ENCODE results near the gene CLEC14A.

DNA sequence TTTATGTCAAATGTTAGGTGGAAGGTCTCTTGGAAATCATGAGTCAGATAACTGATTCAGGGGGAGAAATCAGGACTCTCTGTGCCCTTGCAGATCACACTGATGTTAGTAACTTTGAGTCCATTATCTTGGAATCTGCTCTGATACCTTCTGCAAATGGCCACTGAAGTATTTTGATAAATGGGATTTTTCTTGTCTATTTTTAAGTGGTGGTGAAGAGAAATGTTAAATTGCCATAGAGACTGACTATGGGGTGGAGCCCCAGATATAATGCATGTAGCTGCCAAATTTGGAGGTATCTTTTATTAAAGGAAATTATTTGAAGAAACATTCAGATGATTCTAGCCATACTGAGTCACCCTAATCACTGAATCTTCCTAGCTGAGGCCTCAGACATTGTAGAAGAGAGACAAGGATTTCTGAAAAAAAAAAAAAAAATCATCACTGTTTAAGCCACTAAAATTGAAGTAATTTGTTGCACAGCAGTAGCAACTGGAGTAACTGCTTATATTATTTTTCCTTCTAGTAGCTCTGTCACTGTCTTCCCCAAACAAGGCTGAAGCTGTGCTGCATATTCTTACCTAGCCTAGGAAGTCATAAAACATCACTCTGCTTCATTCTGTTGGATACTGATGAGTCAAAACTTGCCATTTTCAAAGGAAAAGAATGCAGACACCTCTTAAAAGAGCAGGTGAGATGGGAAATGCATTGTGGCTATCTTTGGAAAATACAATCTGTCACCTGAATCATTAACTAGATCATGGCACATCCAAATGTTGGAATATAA lies 36.0 kb upstream of the CLEC14A start:
- TF ChIP-seq, protein P1, sequence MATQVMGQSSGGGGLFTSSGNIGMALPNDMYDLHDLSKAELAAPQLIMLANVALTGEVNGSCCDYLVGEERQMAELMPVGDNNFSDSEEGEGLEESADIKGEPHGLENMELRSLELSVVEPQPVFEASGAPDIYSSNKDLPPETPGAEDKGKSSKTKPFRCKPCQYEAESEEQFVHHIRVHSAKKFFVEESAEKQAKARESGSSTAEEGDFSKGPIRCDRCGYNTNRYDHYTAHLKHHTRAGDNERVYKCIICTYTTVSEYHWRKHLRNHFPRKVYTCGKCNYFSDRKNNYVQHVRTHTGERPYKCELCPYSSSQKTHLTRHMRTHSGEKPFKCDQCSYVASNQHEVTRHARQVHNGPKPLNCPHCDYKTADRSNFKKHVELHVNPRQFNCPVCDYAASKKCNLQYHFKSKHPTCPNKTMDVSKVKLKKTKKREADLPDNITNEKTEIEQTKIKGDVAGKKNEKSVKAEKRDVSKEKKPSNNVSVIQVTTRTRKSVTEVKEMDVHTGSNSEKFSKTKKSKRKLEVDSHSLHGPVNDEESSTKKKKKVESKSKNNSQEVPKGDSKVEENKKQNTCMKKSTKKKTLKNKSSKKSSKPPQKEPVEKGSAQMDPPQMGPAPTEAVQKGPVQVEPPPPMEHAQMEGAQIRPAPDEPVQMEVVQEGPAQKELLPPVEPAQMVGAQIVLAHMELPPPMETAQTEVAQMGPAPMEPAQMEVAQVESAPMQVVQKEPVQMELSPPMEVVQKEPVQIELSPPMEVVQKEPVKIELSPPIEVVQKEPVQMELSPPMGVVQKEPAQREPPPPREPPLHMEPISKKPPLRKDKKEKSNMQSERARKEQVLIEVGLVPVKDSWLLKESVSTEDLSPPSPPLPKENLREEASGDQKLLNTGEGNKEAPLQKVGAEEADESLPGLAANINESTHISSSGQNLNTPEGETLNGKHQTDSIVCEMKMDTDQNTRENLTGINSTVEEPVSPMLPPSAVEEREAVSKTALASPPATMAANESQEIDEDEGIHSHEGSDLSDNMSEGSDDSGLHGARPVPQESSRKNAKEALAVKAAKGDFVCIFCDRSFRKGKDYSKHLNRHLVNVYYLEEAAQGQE (IDR thresholded peaks at IDR 0.05; ENCODE audit: insufficient read depth in 1 of 2, low read depth in 2 of 2, low read length in 2 of 2) = no peak
- no peak for TF ChIP-seq TAF1 (IDR thresholded peaks at IDR 0.05; ENCODE audit: borderline replicate concordance, insufficient read depth, low read length)
